A549 treated with Mapracorat at 1 μM for 4 hours (cell line): ENCODE measurements around the gene FUNDC2. TPM values are rescaled to one million over a fixed set of nuclear protein-coding genes. Genes with fewer than 3 reads are reported as not detected.

Experiments used
- total RNA-seq: library from RNA; stranded (reverse); fragments of 200-300 nt; extraction: Qiagen RNA extraction; gene quantifications from 5 replicates; pipeline ENCODE4 v1.2.3, GENCODE V29; 2022

The FUNDC2 gene
- 99.7 to 125 TPM (median 123 TPM) in 5 replicates for total RNA-seq

GRCh38 chrX:155026727-155027508 is at the start of gene FUNDC2:
FUNDC2 (plus strand) TSS chrX:155026844; CDS start chrX:155026939, 95 bp downstream.

GRCh38 chrX:155022585-155022984 is 4.1 kb upstream of the FUNDC2 start, which contains the start of gene F8:
F8 (minus strand) TSS chrX:155022723; CDS start chrX:155022552, 171 bp downstream.

GRCh38 chrX:155070975-155071693 is 44.5 kb downstream of the FUNDC2 start, which contains the start of the genes BRCC3, CMC4 and MTCP1:
BRCC3 (plus strand) TSS chrX:155071508; CDS start chrX:155071528, 20 bp downstream.
CMC4 (minus strand) TSS chrX:155071136; CDS start chrX:155064023, 7,113 bp downstream.
MTCP1 (minus strand) TSS chrX:155071136; CDS start chrX:155066010, 5,126 bp downstream.

Other genes starting within 250 kb of the FUNDC2 start
- gene MPP1, start 221.4 kb upstream of the FUNDC2 start, total RNA-seq, result 16.0 to 17.7 TPM (median 16.4 TPM) in 5 replicates
- not detected in 5 replicates for gene SMIM9, start 192.2 kb upstream of the FUNDC2 start, total RNA-seq
- gene F8A1, start 140.5 kb upstream of the FUNDC2 start, total RNA-seq, result 60.9 to 97.0 TPM (median 93.1 TPM) in 5 replicates
- gene F8, start 4.1 kb upstream of the FUNDC2 start, total RNA-seq, result 3.9 to 4.5 TPM (median 4.1 TPM) in 5 replicates
- gene CMC4, start 44.3 kb downstream of the FUNDC2 start, total RNA-seq, result 15.0 to 19.6 TPM (median 17.4 TPM) in 5 replicates
- gene MTCP1, start 44.3 kb downstream of the FUNDC2 start, total RNA-seq, result 15.8 to 24.0 TPM (median 18.9 TPM) in 5 replicates
- gene BRCC3, start 44.7 kb downstream of the FUNDC2 start, total RNA-seq, result 23.6 to 28.1 TPM (median 25.5 TPM) in 5 replicates
- gene VBP1, start 189.6 kb downstream of the FUNDC2 start, total RNA-seq, result 47.0 to 67.0 TPM (median 49.1 TPM) in 5 replicates
- 0.43 to 0.80 TPM (median 0.69 TPM) in 5 replicates for gene RAB39B, start 237.6 kb downstream of the FUNDC2 start, total RNA-seq